Natural killer cell treated with Interleukin-12 subunit alpha and Interleukin-12 subunit beta and Interleukin-15 and Interleukin-18, amount 100 ng/mL, for 72 hours (primary cell): ENCODE results near the gene GAPT. TPM values are rescaled to one million over a fixed set of nuclear protein-coding genes. Genes with fewer than 3 reads are reported as not detected.

Source experiments
- ATAC-seq, 2 donors: fragments of 150-1000 bp; cut with Tn5 transposase in 1 of 2; sonication (Bioruptor Pico), chemical (Tn5 transposase) in 1 of 2; 2 replicates each; pipeline ENCODE4 v1.10.0; 2021
- DNase-seq: peaks from one replicate; pipeline ENCODE4 v3.0.0; 2022; ENCODE audit warnings: low spot score
- H3K27ac Mint-ChIP-seq, 2 donors: 1 replicate in 1 of 2; 2 replicates in 1 of 2; pipeline ENCODE4 v1.8.0; 2022; ENCODE audit warnings: mixed read lengths in 2 of 2, mild to moderate bottlenecking in 1 of 2, moderate library complexity in 1 of 2
- H3K27me3 Mint-ChIP-seq, 2 donors: 1 replicate in 1 of 2; 2 replicates in 1 of 2; pipeline ENCODE4 v1.8.0; 2022; ENCODE audit warnings: mixed read lengths in 2 of 2
- H3K36me3 Mint-ChIP-seq: one replicate; pipeline ENCODE4 v1.8.0; 2022; ENCODE audit warnings: mixed read lengths
- H3K4me1 Mint-ChIP-seq, 2 donors: 1 replicate in 1 of 2; 2 replicates in 1 of 2; pipeline ENCODE4 v1.8.0; 2022; ENCODE audit warnings: low read depth in 2 of 2, mixed read lengths in 2 of 2, mild to moderate bottlenecking in 1 of 2
- H3K4me3 Mint-ChIP-seq: one replicate; pipeline ENCODE4 v1.8.0; 2022; ENCODE audit warnings: mixed read lengths
- H3K9me3 Mint-ChIP-seq: 2 replicates; pipeline ENCODE4 v1.8.0; 2022; ENCODE audit warnings: mixed read lengths
- total RNA-seq, 2 donors: library from RNA; stranded (reverse); gene quantifications; one replicate each; pipeline ENCODE4 v1.2.3, GENCODE V29; 2022

GAPT gene
- total RNA-seq, 2 donors from 2014 or later, result 0.31 TPM; not detected in 1

GRCh38 chr5:58456486-58456885, 34.7 kb upstream of the GAPT start:
- peaks cover 11% of the 10 kb centered on the region for H3K36me3 Mint-ChIP-seq
- no peak overlapping the region for H3K27ac Mint-ChIP-seq
- no peak overlapping the region for H3K4me3 Mint-ChIP-seq
- DNase-seq (no peak), ATAC-seq (no peak)
- peaks cover 10 to 37% of the 10 kb centered on the region in 2 donors for H3K27me3 Mint-ChIP-seq
- no peaks in the 10 kb centered on the region for H3K9me3 Mint-ChIP-seq
- H3K4me1 Mint-ChIP-seq, result peaks cover 9 to 17% of the 10 kb centered on the region in 2 donors

GRCh38 chr5:58457050-58457449, 34.2 kb upstream of the GAPT start:
- DNase-seq (no peak), ATAC-seq (no peak)
- H3K27me3 Mint-ChIP-seq, result peaks cover 10 to 31% of the 10 kb centered on the region in 2 donors
- no peak overlapping the region for H3K4me3 Mint-ChIP-seq
- H3K36me3 Mint-ChIP-seq, result peaks cover 11% of the 10 kb centered on the region
- no peaks in the 10 kb centered on the region for H3K9me3 Mint-ChIP-seq
- peaks cover 9 to 17% of the 10 kb centered on the region in 2 donors for H3K4me1 Mint-ChIP-seq
- H3K27ac Mint-ChIP-seq, result no peak overlapping the region

GRCh38 chr5:58458141-58458742, 33.0 kb upstream of the GAPT start:
- Mint-ChIP-seq H3K27ac (no peak overlapping the region), H3K4me1 (peaks cover 9 to 17% of the 10 kb centered on the region in 2 donors), H3K9me3 (no peaks in the 10 kb centered on the region), H3K4me3 (peak overlapping the region; percentile 82), H3K36me3 (peaks cover 11% of the 10 kb centered on the region), H3K27me3 (peaks cover 10 to 22% of the 10 kb centered on the region in 2 donors)
- DNase-seq (no peak), ATAC-seq (no peak)

GRCh38 chr5:58458743-58459145, 32.5 kb upstream of the GAPT start:
- H3K4me1 Mint-ChIP-seq, result peaks cover 9 to 17% of the 10 kb centered on the region in 2 donors
- H3K27me3 Mint-ChIP-seq, result peaks cover 10 to 22% of the 10 kb centered on the region in 2 donors
- no peak for DNase-seq
- H3K9me3 Mint-ChIP-seq, result no peaks in the 10 kb centered on the region
- H3K4me3 Mint-ChIP-seq, result peak overlapping the region; percentile 82
- no peak for ATAC-seq
- H3K36me3 Mint-ChIP-seq, result peaks cover 11% of the 10 kb centered on the region
- H3K27ac Mint-ChIP-seq, result peak overlapping the region; percentile 44 to 67

GRCh38 chr5:58459146-58460001, 31.9 kb upstream of the GAPT start:
- peaks cover 9 to 17% of the 10 kb centered on the region in 2 donors for H3K4me1 Mint-ChIP-seq
- peaks cover 10% of the 10 kb centered on the region for H3K36me3 Mint-ChIP-seq
- H3K27me3 Mint-ChIP-seq, result peaks cover 10 to 22% of the 10 kb centered on the region in 2 donors
- peak overlapping the region; percentile 44 to 67 for H3K27ac Mint-ChIP-seq
- DNase-seq, result peak; percentile 64
- H3K4me3 Mint-ChIP-seq, result peak overlapping the region; percentile 82
- H3K9me3 Mint-ChIP-seq, result no peaks in the 10 kb centered on the region
- ATAC-seq, result peak in 1 of 2 donors; percentile 0

- peak; percentile 91 for DNase-seq
- Mint-ChIP-seq H3K9me3 (no peaks in the 10 kb centered on the region), H3K27me3 (peaks cover 10 to 22% of the 10 kb centered on the region in 2 donors), H3K27ac (peak within 1 kb of the TSS; percentile 48 to 67), H3K4me3 (peak within 1 kb of the TSS; percentile 82), H3K36me3 (peaks cover 2% of the 10 kb centered on the region), H3K4me1 (peaks cover 9 to 17% of the 10 kb centered on the region in 2 donors)
- ATAC-seq, result peak; percentile 92 to 93
Observed at GRCh38 chr5:58460002-58460731, 31.1 kb upstream of the GAPT start, which contains the start of gene PLK2. PLK2 (minus strand) TSS chr5:58460086; CDS start chr5:58459959, 127 bp downstream.

- DNase-seq (peak; percentile 89), ATAC-seq (peak; percentile 80 to 81)
- Mint-ChIP-seq H3K27ac (peak overlapping the region; percentile 48 to 60), H3K9me3 (no peaks in the 10 kb centered on the region), H3K27me3 (peaks cover 10 to 22% of the 10 kb centered on the region in 2 donors), H3K4me1 (peaks cover 9 to 17% of the 10 kb centered on the region in 2 donors), H3K36me3 (no peaks in the 10 kb centered on the region), H3K4me3 (peak overlapping the region; percentile 82)
Observed at GRCh38 chr5:58460732-58461286, 30.4 kb upstream of the GAPT start.

- Mint-ChIP-seq H3K36me3 (no peaks in the 10 kb centered on the region), H3K4me3 (no peak overlapping the region), H3K4me1 (peaks cover 12 to 23% of the 10 kb centered on the region in 2 donors), H3K27ac (no peak overlapping the region), H3K27me3 (peaks cover 10 to 20% of the 10 kb centered on the region in 2 donors), H3K9me3 (no peaks in the 10 kb centered on the region)
- no peak for ATAC-seq
- no peak for DNase-seq
Observed at GRCh38 chr5:58462154-58462553, 29.1 kb upstream of the GAPT start.

GRCh38 chr5:58462623-58463230, 28.5 kb upstream of the GAPT start:
- Mint-ChIP-seq H3K9me3 (no peaks in the 10 kb centered on the region), H3K4me1 (peaks cover 12 to 27% of the 10 kb centered on the region in 2 donors), H3K4me3 (no peak overlapping the region), H3K27me3 (peaks cover 10 to 15% of the 10 kb centered on the region in 2 donors), H3K36me3 (no peaks in the 10 kb centered on the region), H3K27ac (no peak overlapping the region)
- DNase-seq (no peak), ATAC-seq (no peak)

GRCh38 chr5:58466939-58467338, 24.3 kb upstream of the GAPT start:
- Mint-ChIP-seq H3K4me3 (no peak overlapping the region), H3K27me3 (peaks cover 4 to 11% of the 10 kb centered on the region in 2 donors), H3K36me3 (no peaks in the 10 kb centered on the region), H3K27ac (no peak overlapping the region), H3K4me1 (peaks cover 3 to 10% of the 10 kb centered on the region in 2 donors), H3K9me3 (no peaks in the 10 kb centered on the region)
- ATAC-seq, result peak; percentile 72 to 86
- DNase-seq, result no peak

GRCh38 chr5:58469896-58470295, 21.3 kb upstream of the GAPT start:
- DNase-seq (no peak), ATAC-seq (no peak)
- Mint-ChIP-seq H3K27ac (no peak overlapping the region), H3K36me3 (no peaks in the 10 kb centered on the region), H3K9me3 (no peaks in the 10 kb centered on the region), H3K27me3 (peaks cover 4 to 18% of the 10 kb centered on the region in 2 donors), H3K4me3 (no peak overlapping the region), H3K4me1 (peaks cover 3 to 10% of the 10 kb centered on the region in 2 donors)

- DNase-seq (no peak), ATAC-seq (no peak)
- no peaks in the 10 kb centered on the region for H3K4me1 Mint-ChIP-seq
- peaks cover 4 to 15% of the 10 kb centered on the region in 2 donors for H3K27me3 Mint-ChIP-seq
- H3K27ac Mint-ChIP-seq, result no peak overlapping the region
- no peaks in the 10 kb centered on the region for H3K9me3 Mint-ChIP-seq
- H3K36me3 Mint-ChIP-seq, result peaks cover 6% of the 10 kb centered on the region
- H3K4me3 Mint-ChIP-seq, result no peak overlapping the region
Observed at GRCh38 chr5:58475404-58475803, 15.8 kb upstream of the GAPT start.
